ENCODE results near the gene BEST3. TPM values are rescaled to one million over a fixed set of nuclear protein-coding genes. Genes with fewer than 3 reads are reported as not detected.
A peak's percentile ranks its signal among the peaks of the same experiment; 100 is the strongest.

Gene BEST3
- total and polyA plus RNA-seq, 2 experiments from 2014 or later, result not detected

- H3K36me3 Mint-ChIP-seq (ENCODE audit: low read depth), result no peaks in the 10 kb centered on the region
- Histone ChIP-seq H3K27me3 (ENCODE audit: insufficient read depth) (no peaks in the 10 kb centered on the region), H4K20me1 (replicated peaks; ENCODE audit: insufficient read depth) (no peaks in the 10 kb centered on the region), H2AFZ (peak overlapping the region; percentile 97), H3K4me3 (no peak overlapping the region), H3K79me2 (replicated peaks; ENCODE audit: insufficient read depth) (no peaks in the 10 kb centered on the region), H3K27ac (ENCODE audit: low read depth) (0 out of 2 replicates have a peak overlapping the region, but pooled peaks have one; percentile 53), H3K9me2 (ENCODE audit: insufficient read depth) (no peaks in the 10 kb centered on the region), H3K36me3 (ENCODE audit: insufficient read depth) (no peaks in the 10 kb centered on the region), H3F3A (replicated peaks; ENCODE audit: low read depth) (peaks cover 5% of the 10 kb centered on the region; the same call in 1 of the 2 replicates), H3K4me2 (no peak overlapping the region), H3K4me1 (ENCODE audit: insufficient read depth) (peaks cover 23% of the 10 kb centered on the region)
- H3K27ac Mint-ChIP-seq, result peak overlapping the region; percentile 69
- no peak overlapping the region for H3K4me3 Mint-ChIP-seq
- peak; percentile 92 for ATAC-seq
- H3K9me3 Mint-ChIP-seq, result no peaks in the 10 kb centered on the region
- no peaks in the 10 kb centered on the region for H3K27me3 Mint-ChIP-seq (ENCODE audit: insufficient read depth, low read depth, poor library complexity)
- DNase-seq (ENCODE audit: low spot score), result peak; percentile 57
- H3K4me1 Mint-ChIP-seq, result peaks cover 39% of the 10 kb centered on the region
- TF ChIP-seq STAT1 (IDR thresholded peaks at IDR 0.05; ENCODE audit: unreplicated experiment) (no peak), ZNF462 (CRISPR knock-in tag; IDR thresholded peaks at IDR 0.05) (0 out of 2 replicates have a peak, but pooled peaks have one; percentile 6)
Observed at GRCh38 chr12:69688471-69689427, 10.4 kb downstream of the BEST3 start.

GRCh38 chr12:69688021-69688420, 11.1 kb downstream of the BEST3 start:
- H3K9me3 Mint-ChIP-seq, result no peaks in the 10 kb centered on the region
- no peaks in the 10 kb centered on the region for H3K36me3 Mint-ChIP-seq (ENCODE audit: low read depth)
- H3K9me2 ChIP-seq (ENCODE audit: insufficient read depth), result no peaks in the 10 kb centered on the region
- no peak overlapping the region for H2AFZ ChIP-seq
- H3K4me1 Mint-ChIP-seq, result peaks cover 39% of the 10 kb centered on the region
- H3K4me2 ChIP-seq, result no peak overlapping the region
- peak; percentile 30 for DNase-seq (ENCODE audit: low spot score)
- H4K20me1 ChIP-seq (replicated peaks; ENCODE audit: insufficient read depth), result no peaks in the 10 kb centered on the region
- no peak overlapping the region for H3K4me3 Mint-ChIP-seq
- peaks cover 5% of the 10 kb centered on the region; the same call in 1 of the 2 replicates for H3F3A ChIP-seq (replicated peaks; ENCODE audit: low read depth)
- peaks cover 23% of the 10 kb centered on the region for H3K4me1 ChIP-seq (ENCODE audit: insufficient read depth)
- H3K79me2 ChIP-seq (replicated peaks; ENCODE audit: insufficient read depth), result no peaks in the 10 kb centered on the region
- no peak overlapping the region for H3K27ac Mint-ChIP-seq
- no peak for ATAC-seq
- no peaks in the 10 kb centered on the region for H3K36me3 ChIP-seq (ENCODE audit: insufficient read depth)
- H3K27ac ChIP-seq (ENCODE audit: low read depth), result no peak overlapping the region
- H3K27me3 ChIP-seq (ENCODE audit: insufficient read depth), result no peaks in the 10 kb centered on the region
- H3K27me3 Mint-ChIP-seq (ENCODE audit: insufficient read depth, low read depth, poor library complexity), result no peaks in the 10 kb centered on the region
- H3K4me3 ChIP-seq, result no peak overlapping the region
- TF ChIP-seq CREB1 (CRISPR knock-in tag; IDR thresholded peaks at IDR 0.05; ENCODE audit: low read depth), result no peak
- TF ChIP-seq EZH2 (IDR thresholded peaks at IDR 0.05; ENCODE audit: low read depth, unreplicated experiment), result no peak
- TF ChIP-seq JUNB (IDR thresholded peaks at IDR 0.05; ENCODE audit: unreplicated experiment), result no peak
- no peak for TF ChIP-seq EZH2phosphoT487 (IDR thresholded peaks at IDR 0.05; ENCODE audit: unreplicated experiment)

Measured in GM23338 (cell line).